H1 (cell line): ENCODE data around the gene CACNA1C. TPM values are rescaled to one million over a fixed set of nuclear protein-coding genes. Genes with fewer than 3 reads are reported as not detected.

Source experiments
- CTCF ChIA-PET: fragments of 300-600 bp; sonication (Branson Sonifier 250); formaldehyde crosslinking; loops from one replicate; lab custom pipeline; 2021; ENCODE audit not compliant: partially characterized antibody; lab: Charles Lee
- POLR2A ChIA-PET: fragments of 300-600 bp; sonication (Branson Sonifier 250); formaldehyde crosslinking; loops from one replicate; lab custom pipeline; 2021; ENCODE audit warnings: inconsistent platforms; ENCODE audit not compliant: partially characterized antibody; lab: Charles Lee
- DNase-seq, 2 experiments: peaks; one replicate each; pipeline versions ENCODE4 v3.0.0 to v3.0.0-alpha.2; 2010 to 2022; ENCODE audit warnings: low spot score in 2 of 2, low read depth in 1 of 2, mixed read lengths in 1 of 2
- FAIRE-seq: peaks from 2 replicates; lab custom pipeline; 2011; peaks lifted over from hg19 to GRCh38; lab: Jason Lieb, UNC
- H2AFZ ChIP-seq: 2 replicates; pipeline ENCODE4 v1.8.1; 2012; ENCODE audit warnings: low read length, inconsistent platforms
- H2AK5ac ChIP-seq: 2 replicates; pipeline ENCODE4 v1.6.1; 2013; ENCODE audit warnings: low read depth, low read length
- H2BK120ac ChIP-seq: replicated peaks from 2 replicates; pipeline ENCODE3; 2013; ENCODE audit warnings: low read depth, low read length, inconsistent platforms
- H2BK12ac ChIP-seq: 2 replicates; pipeline ENCODE4 v1.6.1; 2013; ENCODE audit warnings: low read depth, low read length
- H2BK15ac ChIP-seq: 2 replicates; pipeline ENCODE4 v1.6.1; 2013; ENCODE audit warnings: low read length
- H2BK20ac ChIP-seq: 2 replicates; pipeline ENCODE4 v1.6.1; 2013; ENCODE audit warnings: low read length
- H2BK5ac ChIP-seq: 2 replicates; pipeline ENCODE4 v1.6.1; 2013; ENCODE audit warnings: low read depth, low read length
- H3K14ac ChIP-seq: 2 replicates; pipeline ENCODE4 v1.6.1; 2013; ENCODE audit warnings: inconsistent platforms; ENCODE audit not compliant: insufficient read length
- H3K18ac ChIP-seq: 2 replicates; pipeline ENCODE4 v1.6.1; 2013; ENCODE audit warnings: low read length; ENCODE audit errors: extremely low read depth
- H3K23ac ChIP-seq: 2 replicates; pipeline ENCODE4 v1.6.1; 2013; ENCODE audit warnings: inconsistent platforms; ENCODE audit not compliant: insufficient read length
- H3K23me2 ChIP-seq: 2 replicates; pipeline ENCODE4 v1.6.1; 2013; ENCODE audit warnings: low read depth, low read length
- H3K27ac ChIP-seq: 2 replicates; pipeline ENCODE4 v1.6.1; 2011; ENCODE audit warnings: low read depth, low read length, inconsistent platforms
- H3K27me3 ChIP-seq, 4 experiments: replicated peaks in 1 of 4; 1 replicate in 1 of 4; 2 replicates in 3 of 4; pipeline versions ENCODE4 v1.6.1 to v1.8.1; 2011 to 2013; ENCODE audit warnings: low read length in 3 of 4, mild to moderate bottlenecking in 3 of 4, inconsistent platforms in 2 of 4, mixed read lengths in 2 of 4, moderate library complexity in 1 of 4; ENCODE audit not compliant: control insufficient read depth in 3 of 4, insufficient read depth in 3 of 4; ENCODE audit errors: extremely low read depth in 1 of 4
- H3K36me3 ChIP-seq, 4 experiments: 2 replicates each; pipeline versions ENCODE4 v1.6.1 to v1.8.1; 2011 to 2013; ENCODE audit warnings: mild to moderate bottlenecking in 4 of 4, low read length in 3 of 4, moderate library complexity in 2 of 4, control low read depth in 1 of 4, inconsistent platforms in 1 of 4; ENCODE audit not compliant: insufficient read depth in 4 of 4, control insufficient read depth in 2 of 4
- H3K4ac ChIP-seq: replicated peaks from 2 replicates; pipeline ENCODE3; 2013; ENCODE audit warnings: low read length, low read depth, mixed read lengths, inconsistent platforms; ENCODE audit not compliant: insufficient read length
- H3K4me1 ChIP-seq, 4 experiments: replicated peaks in 1 of 4; 1 replicate in 1 of 4; 2 replicates in 3 of 4; pipeline versions ENCODE4 v1.6.1 to v1.8.1; 2011 to 2013; ENCODE audit warnings: low read length in 3 of 4, inconsistent platforms in 2 of 4, mixed read lengths in 1 of 4; ENCODE audit not compliant: insufficient read depth in 4 of 4, control insufficient read depth in 3 of 4
- H3K4me2 ChIP-seq, 2 experiments: 2 replicates each; pipeline versions ENCODE4 v1.6.1 to v1.8.1; 2011 to 2013; ENCODE audit warnings: low read depth in 2 of 2, low read length in 2 of 2, control low read depth in 1 of 2, inconsistent platforms in 1 of 2, mild to moderate bottlenecking in 1 of 2; ENCODE audit not compliant: insufficient read depth in 1 of 2
- H3K4me3 ChIP-seq, 4 experiments: fragments of 200-600, 300-600 bp in 1 of 4; sonication (generic), shearing (Covaris generic), sonication (Bioruptor Twin) in 1 of 4; 2 replicates each; pipeline versions ENCODE4 v1.5.1 to v1.8.1; 2011 to 2016; ENCODE audit warnings: low read length in 4 of 4, low read depth in 3 of 4, control low read depth in 2 of 4, inconsistent platforms in 2 of 4, mild to moderate bottlenecking in 2 of 4, mixed read lengths in 1 of 4, moderate library complexity in 1 of 4; ENCODE audit not compliant: insufficient read depth in 2 of 4; ENCODE audit errors: extremely low read depth in 1 of 4
- H3K56ac ChIP-seq: replicated peaks from 2 replicates; pipeline ENCODE3; 2013; ENCODE audit warnings: low read depth, mild to moderate bottlenecking, mixed read lengths, low read length, inconsistent platforms; ENCODE audit not compliant: insufficient read length
- H3K79me1 ChIP-seq: 2 replicates; pipeline ENCODE4 v1.6.1; 2013; ENCODE audit warnings: low read depth, low read length, control low read depth
- H3K79me2 ChIP-seq, 2 experiments: 2 replicates each; pipeline versions ENCODE4 v1.6.1 to v1.8.1; 2012 to 2013; ENCODE audit warnings: low read length in 2 of 2, mild to moderate bottlenecking in 2 of 2, inconsistent platforms in 1 of 2; ENCODE audit not compliant: insufficient read depth in 2 of 2, control insufficient read depth in 1 of 2
- H3K9ac ChIP-seq, 4 experiments: replicated peaks in 1 of 4; 1 replicate in 1 of 4; 2 replicates in 3 of 4; pipeline versions ENCODE4 v1.6.1 to v1.8.1; 2011 to 2013; ENCODE audit warnings: low read depth in 3 of 4, low read length in 3 of 4, control low read depth in 2 of 4, mild to moderate bottlenecking in 2 of 4, moderate library complexity in 2 of 4, inconsistent platforms in 1 of 4; ENCODE audit errors: extremely low read depth in 1 of 4
- H3K9me3 ChIP-seq, 2 experiments: 2 replicates each; pipeline versions ENCODE4 v1.6.1 to v1.8.1; 2012 to 2013; ENCODE audit warnings: mild to moderate bottlenecking in 2 of 2, moderate library complexity in 2 of 2, control low read depth in 1 of 2, inconsistent platforms in 1 of 2, low read depth in 1 of 2, low read length in 1 of 2, mixed read lengths in 1 of 2; ENCODE audit not compliant: insufficient read depth in 2 of 2
- H4K20me1 ChIP-seq, 2 experiments: replicated peaks in 1 of 2; 2 replicates each; pipeline versions ENCODE3 to v1.8.1; 2011 to 2013; ENCODE audit warnings: inconsistent platforms in 2 of 2, low read length in 2 of 2, mild to moderate bottlenecking in 1 of 2; ENCODE audit not compliant: insufficient read depth in 2 of 2, control insufficient read depth in 1 of 2
- H4K5ac ChIP-seq: 2 replicates; pipeline ENCODE4 v1.6.1; 2013; ENCODE audit warnings: low read length, low read depth, mixed read lengths, inconsistent platforms; ENCODE audit not compliant: insufficient read length
- H4K8ac ChIP-seq: 2 replicates; pipeline ENCODE4 v1.8.0; 2013; ENCODE audit warnings: mild to moderate bottlenecking, moderate library complexity, low read length, inconsistent platforms; ENCODE audit not compliant: insufficient read depth; ENCODE audit errors: extremely low read depth
- H4K91ac ChIP-seq: replicated peaks from 2 replicates; pipeline ENCODE3; 2013; ENCODE audit warnings: low read length, mixed read lengths, inconsistent platforms; ENCODE audit not compliant: insufficient read length
- CBX8 ChIP-seq: fragments of 300-800, 300-1000 bp; sonication (generic); IDR thresholded peaks from 2 replicates; pipeline ENCODE4 v1.7.1; 2016; ENCODE audit warnings: low read depth, low read length, borderline replicate concordance
- POLR2AphosphoS5 ChIP-seq: IDR thresholded peaks from 2 replicates; pipeline ENCODE4 v1.6.1; 2011; ENCODE audit warnings: low read depth, low read length
- POU5F1 ChIP-seq: IDR thresholded peaks from 2 replicates; pipeline ENCODE4 v1.6.1; 2011; ENCODE audit warnings: low read depth, mild to moderate bottlenecking, low read length, moderate library complexity
- SP4 ChIP-seq: IDR thresholded peaks from 2 replicates; pipeline ENCODE4 v1.6.1; 2012; ENCODE audit warnings: low read length, inconsistent platforms
- WGBS, 2 experiments: shearing (Covaris generic) in 1 of 2; methylation state at CpG; one replicate each; pipeline versions ENCODE4 v1.1.6 to v1.1.7; 2013 to 2015; ENCODE audit warnings: low lambda C conversion rate in 2 of 2, mixed read lengths in 2 of 2, inconsistent platforms in 1 of 2, low coverage in 1 of 2, missing lambda C conversion rate in 1 of 2; ENCODE audit not compliant: insufficient replicate concordance in 2 of 2, insufficient coverage in 1 of 2, insufficient read length in 1 of 2; ENCODE audit errors: extremely low coverage in 1 of 2, missing lambda C conversion rate in 1 of 2; 5-methylcytosine and 5-hydroxymethylcytosine counted together
- polyA plus RNA-seq, 7 experiments: library from polyadenylated mRNA; depleted of rRNA in 3 of 7; stranded (reverse) in 5 of 7; unstranded in 2 of 7; fragments of >200 nt in 5 of 7; fragments of 200-250 nt in 2 of 7; gene quantifications; 1 replicate in 5 of 7; 2 replicates in 1 of 7; 4 replicates in 1 of 7; pipeline versions ENCODE4 v1.2.1 to v1.2.3, GENCODE V29; 2011 to 2013; ENCODE audit warnings: missing spikeins in 2 of 7, mixed read lengths in 2 of 7
- total RNA-seq: library from RNA; stranded (reverse); fragmentation: NEBNext Ultra II Directional; extraction: Animal tissue kit (Norgen Biotek cat#: 25700); gene quantifications from 2 replicates; pipeline ENCODE4 v1.2.1, GENCODE V29; 2021

The CACNA1C gene
- total and polyA plus RNA-seq, 2 of the 8 experiments (the other 6 are each of a cell fraction or from before 2014, with no cell fraction given) = 1.3 TPM

- WGBS, 2 experiments = 74% methylated on average over 4 of the region's 4 CpGs; no CpG with 5 or more reads in 1 of the 2 experiments
- Histone ChIP-seq H2BK20ac (no peak overlapping the region), H3K79me1 (no peaks in the 10 kb centered on the region), H4K8ac (no peak overlapping the region), H4K5ac (no peak overlapping the region), H3K79me2 (no peaks in the 10 kb centered on the region), H3K14ac (no peak overlapping the region), H2BK15ac (no peak overlapping the region), H2AFZ (no peak overlapping the region), H3K4ac (no peak overlapping the region), H3K18ac (no peak overlapping the region), H4K20me1 (no peaks in the 10 kb centered on the region), H3K23me2 (no peaks in the 10 kb centered on the region), H3K9ac (no peak overlapping the region), H3K4me2 (no peak overlapping the region), H3K27ac (no peak overlapping the region), H2BK5ac (no peak overlapping the region), H3K4me1 (no peaks in the 10 kb centered on the region), H3K56ac (no peak overlapping the region), H3K9me3 (no peaks in the 10 kb centered on the region), H2AK5ac (no peak overlapping the region), H3K23ac (no peak overlapping the region), H4K91ac (no peak overlapping the region), H3K4me3 (no peak overlapping the region), H3K36me3 (no peaks in the 10 kb centered on the region), H2BK120ac (no peak overlapping the region), H2BK12ac (no peak overlapping the region), H3K27me3 (no peaks in the 10 kb centered on the region)
- no peak for TF ChIP-seq POU5F1
- no peak for TF ChIP-seq POLR2AphosphoS5
- no peak for TF ChIP-seq CBX8
- TF ChIP-seq SP4 = no peak
- no peak for DNase-seq
- FAIRE-seq = no peak
- ChIA-PET CTCF (interaction anchor here (0.7 to 6.7 kb wide), 4 partner anchors 11 to 61 kb away, joined by 3 to 50 read pairs (median 3); no protein-coding TSS in a partner anchor), POLR2A (no interaction called here)
Measured at GRCh38 chr12:2390133-2390532, 337.3 kb downstream of the CACNA1C start.
